Measurements from ENCODE around the gene BABAM2.

The BABAM2 gene

GRCh38 chr2:27911458-27912210, 21.1 kb downstream of the BABAM2 start:
- no peak for DNase-seq (ENCODE audit: low spot score)

GRCh38 chr2:27912512-27912911, 22.0 kb downstream of the BABAM2 start:
- DNase-seq (ENCODE audit: low spot score), result no peak

GRCh38 chr2:27914041-27914804, 23.7 kb downstream of the BABAM2 start:
- no peak for DNase-seq (ENCODE audit: low spot score)

GRCh38 chr2:27914805-27915175, 24.3 kb downstream of the BABAM2 start:
- no peak for DNase-seq (ENCODE audit: low spot score)

- DNase-seq (ENCODE audit: low spot score), result peak; percentile 24
These were observed 24.7 kb downstream of the BABAM2 start for GRCh38 chr2:27915191-27915590.

GRCh38 chr2:27915874-27916273, 25.3 kb downstream of the BABAM2 start:
- no peak for DNase-seq (ENCODE audit: low spot score)

- no peak for DNase-seq (ENCODE audit: low spot score)
These were observed 25.9 kb downstream of the BABAM2 start for GRCh38 chr2:27916293-27916995.

GRCh38 chr2:27920148-27920885, 29.8 kb downstream of the BABAM2 start:
- DNase-seq (ENCODE audit: low spot score), result peak; percentile 21

GRCh38 chr2:27921424-27921823, 30.9 kb downstream of the BABAM2 start:
- DNase-seq (ENCODE audit: low spot score), result no peak

- no peak for DNase-seq (ENCODE audit: low spot score)
These were observed 31.5 kb downstream of the BABAM2 start for GRCh38 chr2:27921880-27922547.

GRCh38 chr2:27922842-27923241, 32.3 kb downstream of the BABAM2 start:
- DNase-seq (ENCODE audit: low spot score), result no peak

GRCh38 chr2:27925766-27926472, 35.4 kb downstream of the BABAM2 start:
- no peak for DNase-seq (ENCODE audit: low spot score)

- no peak for DNase-seq (ENCODE audit: low spot score)
These were observed 39.5 kb downstream of the BABAM2 start for GRCh38 chr2:27929916-27930486.

- no peak for DNase-seq (ENCODE audit: low spot score)
These were observed 40.9 kb downstream of the BABAM2 start for GRCh38 chr2:27931361-27931950.

GRCh38 chr2:27932396-27932795, 41.9 kb downstream of the BABAM2 start:
- DNase-seq (ENCODE audit: low spot score), result no peak

- no peak for DNase-seq (ENCODE audit: low spot score)
These were observed 44.5 kb downstream of the BABAM2 start for GRCh38 chr2:27935026-27935425.

GRCh38 chr2:27940090-27940671, 49.7 kb downstream of the BABAM2 start:
- no peak for DNase-seq (ENCODE audit: low spot score)

- no peak for DNase-seq (ENCODE audit: low spot score)
These were observed 50.5 kb downstream of the BABAM2 start for GRCh38 chr2:27940982-27941381.

GRCh38 chr2:27942612-27943547, 52.4 kb downstream of the BABAM2 start:
- DNase-seq (ENCODE audit: low spot score), result peak; percentile 24
